Epithelial cell of esophagus (primary cell): ENCODE data around the gene PRR22.
"Not testable (repeated sequence)": the region's sequence is repeated elsewhere in the genome, so short reads cannot be mapped to it uniquely, and the experiment has no call there.

Experiments used
- DNase-seq: peaks from one replicate; pipeline ENCODE4 v3.0.0; 2010; ENCODE audit warnings: low read depth
- H3K4me3 ChIP-seq: 2 replicates; pipeline ENCODE4 v1.5.1; 2011; ENCODE audit warnings: mild to moderate bottlenecking, low read length, control low read depth
- TF ChIP-seq, protein P1 (sequence below): IDR thresholded peaks from 2 replicates; pipeline ENCODE4 v1.5.1; 2011; ENCODE audit warnings: low read depth, mild to moderate bottlenecking, low read length, control low read depth, inconsistent platforms; ENCODE audit not compliant: insufficient read depth; ENCODE audit errors: missing control alignments

Gene PRR22

DNA sequence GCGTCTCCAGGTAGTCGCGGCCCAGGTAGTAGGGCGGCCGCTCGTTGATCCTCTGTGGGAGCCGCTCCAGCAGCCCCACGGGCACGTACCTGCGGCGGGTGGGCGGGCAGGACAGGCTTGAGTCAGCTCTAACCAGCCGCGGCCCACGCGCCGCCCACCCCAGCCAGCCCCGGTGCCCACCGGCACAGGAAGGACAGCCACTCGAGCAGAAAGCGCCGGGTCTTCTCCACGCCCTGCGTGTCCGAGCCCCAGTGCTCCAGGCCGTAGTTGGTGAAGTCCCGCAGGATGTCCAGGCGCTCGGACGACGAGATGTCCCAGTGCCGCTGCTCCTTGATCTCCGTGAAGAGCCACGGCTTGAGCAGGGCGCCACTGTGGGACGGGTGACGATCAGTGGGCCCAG is 877 bp upstream of the PRR22 start:
- DNase-seq = no peak
- H3K4me3 ChIP-seq = no peak overlapping the region
- TF ChIP-seq, protein P1, sequence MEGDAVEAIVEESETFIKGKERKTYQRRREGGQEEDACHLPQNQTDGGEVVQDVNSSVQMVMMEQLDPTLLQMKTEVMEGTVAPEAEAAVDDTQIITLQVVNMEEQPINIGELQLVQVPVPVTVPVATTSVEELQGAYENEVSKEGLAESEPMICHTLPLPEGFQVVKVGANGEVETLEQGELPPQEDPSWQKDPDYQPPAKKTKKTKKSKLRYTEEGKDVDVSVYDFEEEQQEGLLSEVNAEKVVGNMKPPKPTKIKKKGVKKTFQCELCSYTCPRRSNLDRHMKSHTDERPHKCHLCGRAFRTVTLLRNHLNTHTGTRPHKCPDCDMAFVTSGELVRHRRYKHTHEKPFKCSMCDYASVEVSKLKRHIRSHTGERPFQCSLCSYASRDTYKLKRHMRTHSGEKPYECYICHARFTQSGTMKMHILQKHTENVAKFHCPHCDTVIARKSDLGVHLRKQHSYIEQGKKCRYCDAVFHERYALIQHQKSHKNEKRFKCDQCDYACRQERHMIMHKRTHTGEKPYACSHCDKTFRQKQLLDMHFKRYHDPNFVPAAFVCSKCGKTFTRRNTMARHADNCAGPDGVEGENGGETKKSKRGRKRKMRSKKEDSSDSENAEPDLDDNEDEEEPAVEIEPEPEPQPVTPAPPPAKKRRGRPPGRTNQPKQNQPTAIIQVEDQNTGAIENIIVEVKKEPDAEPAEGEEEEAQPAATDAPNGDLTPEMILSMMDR = no peak

DNA sequence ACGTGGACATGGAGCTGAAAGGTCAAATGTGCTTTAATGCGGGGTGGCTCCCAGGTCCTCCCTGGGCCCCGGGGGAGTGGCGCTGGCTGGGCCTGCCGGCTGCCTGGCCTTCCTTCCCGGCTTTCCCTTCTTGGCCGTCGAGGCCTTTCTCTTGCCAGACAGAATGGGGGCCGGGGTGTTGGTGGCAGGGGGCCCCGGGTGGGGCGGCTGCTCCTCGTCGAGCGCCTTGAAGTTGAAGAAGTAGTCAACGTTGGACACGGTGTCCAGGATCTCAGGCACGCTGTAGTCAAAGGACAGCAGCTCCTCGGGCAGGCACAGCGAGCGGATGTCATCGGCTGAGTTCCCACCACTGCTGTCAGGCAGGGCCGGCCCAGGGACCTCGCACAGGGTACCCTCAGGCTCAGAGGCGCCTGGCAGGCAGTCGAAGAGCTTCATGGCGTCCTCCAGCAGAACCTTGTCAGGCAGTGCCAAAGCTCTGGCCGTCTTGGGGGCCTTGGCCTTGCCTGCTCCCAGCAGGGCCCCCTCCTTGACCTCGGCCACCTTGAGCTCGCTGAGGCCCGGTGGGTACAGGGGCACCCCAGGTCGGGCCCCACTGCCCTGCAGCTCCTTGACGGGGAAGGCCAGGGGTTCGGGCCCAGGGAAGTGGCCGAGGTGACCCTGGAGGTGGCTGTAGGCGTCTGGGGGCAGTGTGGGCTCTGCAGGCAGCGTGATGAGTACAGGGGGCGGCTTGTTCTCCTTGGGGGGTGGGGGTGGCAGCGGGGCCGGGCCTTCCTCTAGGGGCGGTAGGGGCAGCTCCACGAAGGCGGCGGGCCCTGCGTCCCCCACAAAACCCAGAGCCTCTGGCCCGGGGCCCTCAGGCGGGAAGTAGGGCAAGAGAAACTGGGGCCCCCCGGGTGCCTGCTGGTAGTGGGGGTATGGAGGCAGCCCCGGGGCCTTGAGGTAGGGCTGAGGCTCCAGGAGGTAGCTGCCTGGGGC is 1.3 kb downstream of the PRR22 start:
- no peak overlapping the region for H3K4me3 ChIP-seq
- no peak for DNase-seq
- TF ChIP-seq, protein P1 = no peak

DNA sequence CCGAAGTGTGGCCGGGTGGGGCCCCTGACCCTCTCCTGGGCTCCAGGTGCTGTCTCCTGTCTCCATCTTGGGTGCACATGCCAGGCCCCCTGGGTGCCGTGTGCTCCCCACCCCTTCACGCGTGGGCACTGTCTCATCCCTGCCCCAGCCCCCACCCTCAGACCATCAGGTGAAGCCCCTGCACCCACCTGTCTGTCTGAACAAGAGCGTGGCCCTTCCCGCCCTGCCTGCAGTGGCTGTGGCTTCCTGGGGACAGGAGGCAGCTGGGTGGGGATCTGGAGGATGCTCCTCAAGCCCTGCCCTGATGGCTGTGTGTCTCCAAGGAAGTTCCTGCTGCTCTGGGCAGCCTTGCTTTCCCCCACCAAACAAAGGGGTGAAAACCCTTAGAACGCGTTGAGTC is 2.2 kb downstream of the PRR22 start:
- TF ChIP-seq, protein P1 = no peak
- no peak overlapping the region for H3K4me3 ChIP-seq
- no peak for DNase-seq

DNA sequence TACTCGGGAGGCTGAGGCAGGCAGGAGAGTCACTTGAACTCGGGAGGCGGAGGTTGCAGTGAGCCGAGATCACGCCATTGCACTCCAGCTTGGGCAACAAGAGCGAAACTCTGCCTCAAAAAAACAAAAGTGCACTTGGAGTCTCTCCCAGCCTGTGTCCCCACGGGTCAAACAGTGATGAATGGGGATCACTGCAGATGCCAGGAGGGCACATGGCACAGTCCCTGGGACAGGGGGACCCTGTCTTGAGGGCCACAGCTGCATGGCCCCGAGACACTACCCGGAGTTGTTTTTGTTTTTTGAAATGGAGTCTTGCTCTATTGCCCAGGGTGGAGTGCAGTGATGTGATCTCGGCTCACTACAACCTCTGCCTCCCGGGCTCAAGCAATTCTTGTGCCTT is 3.6 kb downstream of the PRR22 start:
- H3K4me3 ChIP-seq, DNase-seq: not testable (repeated sequence)

DNA sequence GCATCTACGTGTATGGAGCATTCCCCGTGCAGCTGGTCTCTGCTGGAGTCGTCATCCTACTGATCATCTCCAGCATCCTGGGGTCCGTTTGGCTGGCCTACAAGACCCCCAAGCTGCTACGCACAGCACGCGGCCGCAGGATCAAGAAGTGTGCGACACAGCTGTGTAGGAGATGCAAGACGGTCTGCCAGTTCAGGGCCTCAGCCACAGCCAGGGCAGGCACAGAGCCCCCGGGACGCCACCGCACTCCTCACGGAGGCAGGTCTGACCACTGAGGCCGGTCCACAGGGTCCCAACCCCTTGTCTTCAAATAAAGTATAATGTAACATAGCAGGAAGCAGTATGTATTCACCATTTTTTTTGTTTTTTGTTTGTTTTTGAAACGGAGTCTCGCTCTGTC is 6.1 kb downstream of the PRR22 start:
- no peak overlapping the region for H3K4me3 ChIP-seq
- TF ChIP-seq, protein P1 = no peak
- DNase-seq = no peak

DNA sequence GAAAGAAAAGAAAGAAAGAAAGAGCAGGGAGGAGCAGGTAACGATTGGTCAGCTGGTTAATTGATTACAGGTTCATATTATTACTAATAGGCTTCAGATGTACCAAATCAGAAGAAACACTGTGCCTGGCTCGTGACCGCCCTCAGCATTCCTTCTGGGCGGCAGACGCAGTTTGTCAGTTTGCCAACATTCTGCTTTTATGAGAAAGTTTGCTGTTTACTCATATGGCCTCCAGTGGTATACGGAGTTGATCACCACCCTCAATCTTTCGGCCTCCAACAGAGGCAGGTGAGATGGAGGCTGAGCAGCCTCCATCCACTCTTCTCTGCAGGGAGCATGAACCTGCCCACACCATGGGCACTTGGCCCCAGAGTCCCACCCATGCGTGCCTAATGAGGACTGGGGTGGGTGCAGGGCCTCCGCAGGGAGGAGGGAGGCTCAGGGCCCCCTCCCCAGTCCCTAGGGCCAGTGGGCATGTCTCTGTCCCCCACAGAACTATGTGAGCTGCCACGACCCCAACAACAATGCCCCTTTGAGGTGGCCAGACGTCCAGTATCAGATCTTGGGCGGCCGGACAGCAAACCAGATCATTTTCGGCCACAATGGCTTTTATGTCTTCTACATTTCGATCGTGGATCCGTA is 8.8 kb downstream of the PRR22 start:
- DNase-seq = peak; percentile 54
- no peak overlapping the region for H3K4me3 ChIP-seq
- TF ChIP-seq, protein P1 = no peak

DNA sequence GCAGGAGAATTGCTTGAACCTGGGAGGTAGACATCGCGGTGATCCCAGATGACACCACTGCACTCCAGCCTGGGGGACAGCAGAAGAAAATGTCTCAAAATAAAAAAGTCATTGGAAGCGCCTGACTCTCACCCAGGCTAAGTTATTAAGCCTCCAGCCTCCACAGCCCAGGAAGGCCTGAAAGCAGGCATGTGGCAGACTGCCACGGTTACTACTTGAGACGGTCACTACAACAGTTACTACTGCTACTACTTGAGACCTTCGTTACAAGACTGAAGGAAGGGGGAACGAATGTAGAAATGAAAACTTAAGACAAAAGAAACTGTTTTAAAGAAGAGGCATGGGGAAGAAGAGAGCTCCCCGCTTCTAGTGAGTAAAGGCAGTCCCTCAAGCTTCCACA is 9.6 kb downstream of the PRR22 start:
- no peak for DNase-seq
- H3K4me3 ChIP-seq = no peak overlapping the region
- TF ChIP-seq, protein P1 = no peak
